ENCODE data around the gene OR2AT4.

DNA sequence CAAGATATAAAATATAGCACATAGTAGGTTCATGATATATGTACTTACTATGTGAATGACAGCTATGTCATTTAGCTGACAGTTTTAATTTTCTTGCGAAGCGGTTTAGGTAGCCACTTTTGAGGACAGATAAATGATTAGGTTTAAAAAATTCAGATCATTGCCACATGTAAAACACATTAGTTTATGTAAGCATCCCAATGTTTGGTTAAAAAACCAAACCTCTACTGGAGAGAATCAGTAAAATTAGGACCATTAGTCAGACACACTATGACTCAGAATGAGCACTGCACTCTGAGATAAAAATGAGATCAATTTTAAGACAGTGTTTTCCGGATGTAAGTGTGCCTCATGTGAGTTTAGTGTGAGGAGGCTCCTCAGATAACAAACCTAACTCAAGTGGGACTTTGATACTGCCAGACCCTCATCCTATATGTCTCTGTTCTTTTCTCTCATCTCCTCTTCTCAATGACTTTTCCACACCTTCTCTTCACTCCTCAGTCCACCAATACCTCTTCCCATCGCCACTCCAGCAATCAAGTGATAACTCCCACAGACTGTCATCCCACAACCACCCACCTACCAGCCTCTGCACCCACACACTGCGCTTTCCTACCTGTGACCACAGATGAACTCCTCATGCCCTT, 6.8 kb upstream of the OR2AT4 start:
- TF ChIP-seq, protein P1, sequence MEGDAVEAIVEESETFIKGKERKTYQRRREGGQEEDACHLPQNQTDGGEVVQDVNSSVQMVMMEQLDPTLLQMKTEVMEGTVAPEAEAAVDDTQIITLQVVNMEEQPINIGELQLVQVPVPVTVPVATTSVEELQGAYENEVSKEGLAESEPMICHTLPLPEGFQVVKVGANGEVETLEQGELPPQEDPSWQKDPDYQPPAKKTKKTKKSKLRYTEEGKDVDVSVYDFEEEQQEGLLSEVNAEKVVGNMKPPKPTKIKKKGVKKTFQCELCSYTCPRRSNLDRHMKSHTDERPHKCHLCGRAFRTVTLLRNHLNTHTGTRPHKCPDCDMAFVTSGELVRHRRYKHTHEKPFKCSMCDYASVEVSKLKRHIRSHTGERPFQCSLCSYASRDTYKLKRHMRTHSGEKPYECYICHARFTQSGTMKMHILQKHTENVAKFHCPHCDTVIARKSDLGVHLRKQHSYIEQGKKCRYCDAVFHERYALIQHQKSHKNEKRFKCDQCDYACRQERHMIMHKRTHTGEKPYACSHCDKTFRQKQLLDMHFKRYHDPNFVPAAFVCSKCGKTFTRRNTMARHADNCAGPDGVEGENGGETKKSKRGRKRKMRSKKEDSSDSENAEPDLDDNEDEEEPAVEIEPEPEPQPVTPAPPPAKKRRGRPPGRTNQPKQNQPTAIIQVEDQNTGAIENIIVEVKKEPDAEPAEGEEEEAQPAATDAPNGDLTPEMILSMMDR (IDR thresholded peaks at IDR 0.05): no peak
- no peak for TF ChIP-seq POLR2A (IDR thresholded peaks at IDR 0.05)
